Left lobe of liver (tissue), 2 donors: ENCODE results near the gene UPB1. TPM values are rescaled to one million over a fixed set of nuclear protein-coding genes. Genes with fewer than 3 reads are reported as not detected.
A peak's percentile ranks its signal among the peaks of the same experiment; 100 is the strongest.
"Not testable (repeated sequence)": the region's sequence is repeated elsewhere in the genome, so short reads cannot be mapped to it uniquely, and the experiment has no call there.

Source experiments
- ATAC-seq: fragments of 200-7000 bp; cut with Tn5 transposase; one replicate; pipeline ENCODE4 v1.9.1; 2020; ENCODE audit warnings: mild to moderate bottlenecking, moderate library complexity
- DNase-seq: peaks from one replicate; pipeline ENCODE4 v3.0.0-alpha.2; 2020; ENCODE audit warnings: low spot score
- total RNA-seq: library from RNA; stranded (reverse); gene quantifications from one replicate; pipeline ENCODE4 v1.2.1, GENCODE V29; 2021
- donor health status: DM: no; HTN: no; CAD: no; lungs with moderate emphysema.
- donor health status: DM: no; HTN: yes; CAD: no.

UPB1 gene
- total RNA-seq, 1 donor from 2014 or later: 184 TPM

GRCh38 chr22:24474649-24475255, 20.4 kb upstream of the UPB1 start:
- ATAC-seq: no peak

GRCh38 chr22:24481641-24482040, 13.5 kb upstream of the UPB1 start:
- ATAC-seq (no peak), DNase-seq (no peak)

More at GRCh38 chr22:24474649-24475255, 20.4 kb upstream of the UPB1 start:
- no peak for DNase-seq

DNA sequence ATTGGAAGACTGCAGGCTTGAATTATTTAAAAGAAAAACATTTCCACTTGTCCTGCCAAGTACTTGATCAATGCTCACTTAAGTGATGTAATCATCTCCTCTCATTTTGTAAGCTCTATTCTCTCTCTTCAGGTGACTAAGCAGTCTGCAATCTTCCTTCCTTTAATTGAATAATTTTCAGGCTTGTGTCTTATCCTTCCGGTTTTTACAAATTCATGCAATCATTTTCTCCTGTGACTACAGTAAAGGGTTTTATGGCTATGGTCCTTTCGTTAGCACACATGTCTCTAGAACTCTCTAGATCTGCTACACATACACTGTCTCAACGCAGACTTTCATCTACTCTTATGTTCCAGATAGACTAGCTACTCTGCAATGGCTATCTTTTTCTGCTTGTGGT, 12.6 kb upstream of the UPB1 start:
- no peak for DNase-seq

DNA sequence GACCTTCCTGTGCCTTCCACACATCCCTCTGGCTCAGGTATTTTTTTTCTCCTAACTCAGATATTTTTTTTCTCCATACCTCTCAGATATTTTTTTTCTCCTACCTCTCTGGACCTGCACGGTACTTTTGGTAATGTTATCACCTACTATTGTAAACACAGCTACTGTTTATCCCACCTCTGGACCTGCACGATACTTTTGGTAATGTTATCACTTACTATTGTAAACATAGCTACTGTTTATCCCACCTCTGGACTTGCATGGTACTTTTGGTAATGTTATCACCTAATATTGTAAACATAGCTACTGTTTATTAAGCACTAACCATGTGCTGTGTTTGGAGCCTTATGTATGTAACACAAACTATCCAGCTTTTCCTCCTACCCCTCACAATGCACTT, 12.1 kb upstream of the UPB1 start:
- DNase-seq (no peak), ATAC-seq (peak; percentile 56)

More for the DNA sequence above, 12.6 kb upstream of the UPB1 start:
- peak; percentile 64 for ATAC-seq

- no peak for DNase-seq
- peak; percentile 5 for ATAC-seq
These were observed 11.1 kb upstream of the UPB1 start for GRCh38 chr22:24483976-24484545.

DNA sequence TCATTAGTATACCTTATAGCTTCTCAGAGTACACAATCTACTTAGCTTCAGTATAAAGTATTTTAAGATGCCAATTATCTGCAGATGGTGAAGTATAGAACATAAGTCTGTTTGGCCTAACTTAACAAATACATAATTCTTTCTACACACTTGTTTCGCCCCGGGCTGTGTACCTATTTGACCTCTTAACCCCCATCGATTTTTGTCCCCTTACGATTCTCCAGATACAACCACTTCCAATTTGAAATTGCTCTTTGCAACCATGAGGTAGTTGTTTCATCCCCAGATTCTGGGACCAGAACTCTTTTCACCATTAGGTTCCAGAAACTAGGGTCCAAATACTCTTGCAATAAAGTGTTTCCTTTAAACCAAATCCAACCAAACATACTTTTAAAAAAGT, 10.0 kb upstream of the UPB1 start:
- DNase-seq: no peak
- ATAC-seq: no peak

- no peak for DNase-seq
- peak; percentile 26 for ATAC-seq
These were observed 9.5 kb upstream of the UPB1 start for GRCh38 chr22:24485608-24486007.

DNA sequence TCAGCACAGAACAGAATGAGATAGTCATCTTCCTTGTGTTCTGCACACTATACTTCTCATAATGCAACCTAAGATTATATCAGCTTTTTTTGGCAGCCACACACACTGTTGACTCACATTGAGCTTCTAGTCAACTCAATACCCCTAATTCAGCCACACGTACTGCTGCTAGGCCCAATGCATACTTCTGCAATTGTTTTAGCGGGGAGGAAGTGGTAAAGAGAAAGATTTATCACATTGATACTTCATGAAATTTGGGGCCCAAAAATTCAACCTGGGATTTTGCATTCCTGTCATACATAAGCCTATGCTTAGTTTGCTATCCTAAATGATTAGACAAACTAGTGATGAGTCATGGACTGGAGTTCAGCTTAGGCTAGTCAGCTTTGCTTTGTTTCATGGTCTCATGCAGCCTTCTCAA, 8.6 kb upstream of the UPB1 start:
- ATAC-seq: no peak
- no peak for DNase-seq

GRCh38 chr22:24489011-24489410, 6.1 kb upstream of the UPB1 start:
- no peak for DNase-seq
- no peak for ATAC-seq

GRCh38 chr22:24489434-24489833, 5.7 kb upstream of the UPB1 start:
- ATAC-seq, DNase-seq: not testable (repeated sequence)

GRCh38 chr22:24492391-24492790, 2.7 kb upstream of the UPB1 start:
- ATAC-seq (no peak), DNase-seq (no peak)

GRCh38 chr22:24494167-24494527, 985 bp upstream of the UPB1 start:
- DNase-seq: no peak
- peak; percentile 14 for ATAC-seq

DNA sequence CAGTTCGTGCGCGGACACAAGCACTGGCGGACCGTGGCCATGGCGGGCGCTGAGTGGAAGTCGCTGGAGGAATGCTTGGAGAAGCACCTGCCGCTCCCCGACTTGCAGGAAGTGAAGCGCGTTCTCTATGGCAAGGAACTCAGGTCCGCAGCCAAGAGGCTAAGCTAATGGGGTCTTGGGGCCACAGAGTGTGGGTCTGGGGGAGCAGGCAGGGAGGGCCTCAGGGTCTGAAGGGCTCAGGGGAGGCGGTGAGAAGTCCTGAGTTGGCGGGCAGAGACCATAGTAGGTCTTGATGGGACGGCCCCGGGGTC, 188 bp downstream of the UPB1 start:
- ATAC-seq (no peak), DNase-seq (no peak)

DNA sequence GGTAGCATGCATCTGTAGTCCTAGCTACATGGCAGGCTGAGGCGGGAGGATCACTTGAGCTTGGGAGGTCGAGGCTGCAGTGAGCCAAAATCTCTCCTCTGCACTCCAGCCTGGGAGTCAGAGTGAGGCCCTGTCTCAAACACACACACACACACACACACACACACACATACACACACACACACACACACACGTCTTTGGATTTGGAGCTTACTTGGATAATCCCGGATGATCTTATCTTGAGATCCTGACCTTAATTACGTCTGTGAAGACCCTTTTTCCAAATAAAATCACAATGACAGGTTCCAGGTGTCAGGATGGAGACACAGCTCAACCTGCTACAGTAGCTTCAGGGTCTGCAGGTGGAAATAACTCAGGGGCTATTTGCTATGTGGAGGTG, 1.1 kb downstream of the UPB1 start:
- DNase-seq (no peak), ATAC-seq (no peak)

GRCh38 chr22:24496661-24497060, 1.5 kb downstream of the UPB1 start:
- no peak for ATAC-seq

DNA sequence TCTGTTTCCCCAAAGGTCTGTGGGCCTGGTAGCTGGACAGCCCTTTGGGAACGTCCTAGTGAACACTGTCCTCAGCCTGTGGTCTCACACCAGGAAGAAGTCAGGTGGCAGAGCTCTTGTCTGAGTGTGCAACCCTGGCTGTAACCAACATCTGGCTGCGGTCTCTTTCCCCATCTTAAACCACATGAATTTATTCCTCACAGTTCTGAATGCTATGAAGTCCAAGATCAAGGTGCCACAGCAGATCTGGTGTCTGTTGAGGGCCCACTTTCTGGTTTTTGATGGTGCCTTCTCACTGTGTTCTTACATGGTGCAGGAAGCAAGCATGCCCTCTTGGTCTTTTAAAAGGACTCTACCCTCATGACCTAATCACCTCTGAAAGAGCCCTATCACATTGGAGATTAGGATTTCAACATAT, 2.7 kb downstream of the UPB1 start:
- no peak for DNase-seq
- ATAC-seq: peak; percentile 1

More at GRCh38 chr22:24496661-24497060, 1.5 kb downstream of the UPB1 start:
- no peak for DNase-seq

- DNase-seq: no peak
These were observed 3.7 kb downstream of the UPB1 start for GRCh38 chr22:24498824-24499223.

DNA sequence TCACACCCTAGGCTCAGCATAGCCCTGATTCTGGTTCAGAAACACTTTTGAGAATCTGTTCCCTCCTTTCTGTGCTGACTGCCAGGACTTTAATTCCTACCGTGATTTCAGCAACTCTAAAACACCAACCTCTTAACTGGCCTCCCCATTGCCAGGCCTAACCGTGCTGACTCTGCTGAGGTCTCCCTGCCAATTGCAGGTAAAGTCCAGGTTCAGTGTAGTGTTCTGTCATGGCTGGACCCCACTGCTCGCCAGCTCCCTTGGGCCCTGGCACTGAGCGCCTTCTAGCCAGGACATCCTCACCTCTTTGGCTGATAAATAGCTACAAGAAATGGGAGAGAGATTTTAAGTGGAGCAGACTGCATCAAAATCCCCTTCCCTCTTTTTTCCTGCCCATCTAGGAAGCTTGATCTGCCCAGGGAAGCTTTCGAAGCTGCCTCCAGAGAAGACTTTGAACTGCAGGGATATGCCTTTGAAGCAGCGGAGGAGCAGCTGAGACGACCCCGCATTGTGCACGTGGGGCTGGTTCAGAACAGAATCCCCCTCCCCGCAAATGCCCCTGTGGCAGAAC, 4.7 kb downstream of the UPB1 start:
- DNase-seq: peak; percentile 83
- peak; percentile 44 for ATAC-seq

More at GRCh38 chr22:24498824-24499223, 3.7 kb downstream of the UPB1 start:
- no peak for ATAC-seq

- DNase-seq: peak; percentile 92
- ATAC-seq: peak; percentile 54
These were observed 5.2 kb downstream of the UPB1 start for GRCh38 chr22:24500277-24500820.

GRCh38 chr22:24501301-24502005, 6.3 kb downstream of the UPB1 start:
- no peak for DNase-seq
- ATAC-seq: no peak

DNA sequence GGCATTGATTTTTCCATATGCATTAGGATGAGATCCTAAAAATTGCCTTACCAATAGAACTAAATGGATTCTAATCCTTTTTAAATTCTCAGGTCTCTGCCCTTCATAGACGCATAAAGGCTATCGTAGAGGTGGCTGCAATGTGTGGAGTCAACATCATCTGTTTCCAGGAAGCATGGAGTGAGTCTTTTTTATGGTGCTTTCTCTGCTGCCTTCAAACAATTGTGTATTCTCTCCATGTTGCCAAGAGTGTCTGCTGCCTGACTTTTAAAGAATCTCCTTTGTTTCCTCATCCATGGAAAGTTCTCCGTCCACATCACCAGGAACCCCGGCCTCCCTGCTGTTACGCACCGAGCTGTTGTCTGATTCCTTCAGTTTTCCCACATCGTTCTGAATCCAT, 6.9 kb downstream of the UPB1 start:
- DNase-seq: no peak
- no peak for ATAC-seq

GRCh38 chr22:24502541-24502940, 7.4 kb downstream of the UPB1 start:
- ATAC-seq (no peak), DNase-seq (no peak)
